ENCODE data around the gene GPR68.

The GPR68 gene

GRCh38 chr14:91242635-91243034, 1.9 kb downstream of the GPR68 start:
- Histone ChIP-seq H3K9me3 (ENCODE audit: control insufficient read depth in 2 of 2, low read length in 2 of 2) (no peaks in the 10 kb centered on the region), H3K9ac (ENCODE audit: low read depth in 1 of 2, low read length in 2 of 2) (peak overlapping the region in 1 of 2 donors; percentile 56), H3K36me3 (ENCODE audit: control insufficient read depth in 2 of 2, insufficient read depth in 2 of 2, low read length in 2 of 2) (no peaks in the 10 kb centered on the region), H3K4me1 (ENCODE audit: control insufficient read depth in 2 of 2, insufficient read depth in 2 of 2, low read length in 2 of 2) (peaks cover 7 to 9% of the 10 kb centered on the region in 2 donors), H3K27me3 (ENCODE audit: control insufficient read depth in 2 of 2, insufficient read depth in 2 of 2, low read length in 2 of 2) (no peaks in the 10 kb centered on the region), H3K4me3 (ENCODE audit: low read length in 2 of 2) (peak overlapping the region in 1 of 2 donors; percentile 63), H3K27ac (ENCODE audit: low read depth in 2 of 2, low read length in 2 of 2) (peak overlapping the region in 1 of 2 donors; percentile 56)

DNA sequence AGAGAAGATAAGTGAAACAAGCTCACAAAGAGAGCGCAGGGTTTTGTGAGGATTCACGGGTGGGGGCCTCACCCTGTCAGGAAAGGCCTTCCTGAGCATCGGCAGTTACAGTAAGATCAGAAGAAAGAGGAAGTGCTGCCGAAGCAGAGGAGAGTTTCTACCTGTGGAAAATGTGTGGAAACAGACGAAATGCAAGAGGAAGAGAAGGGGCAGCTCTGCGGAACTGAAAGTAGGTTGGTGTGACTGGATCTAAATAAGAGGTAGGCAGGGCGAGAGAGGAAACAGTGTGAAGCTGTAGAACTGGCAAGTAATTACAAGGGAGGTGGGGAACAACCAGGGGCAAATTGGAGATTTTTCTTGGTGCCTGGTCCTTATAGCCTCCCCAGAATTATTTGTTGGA, 2.6 kb downstream of the GPR68 start:
- peak overlapping the region; percentile 9 to 63 for H3K4me3 ChIP-seq (ENCODE audit: low read length in 2 of 2)
- no peaks in the 10 kb centered on the region for H3K27me3 ChIP-seq (ENCODE audit: control insufficient read depth in 2 of 2, insufficient read depth in 2 of 2, low read length in 2 of 2)
- H3K9ac ChIP-seq (ENCODE audit: low read depth in 1 of 2, low read length in 2 of 2) = peak overlapping the region; percentile 5 to 19
- no peaks in the 10 kb centered on the region for H3K36me3 ChIP-seq (ENCODE audit: control insufficient read depth in 2 of 2, insufficient read depth in 2 of 2, low read length in 2 of 2)
- H3K27ac ChIP-seq (ENCODE audit: low read depth in 2 of 2, low read length in 2 of 2) = peak overlapping the region in 1 of 2 donors; percentile 43
- peaks cover 7 to 9% of the 10 kb centered on the region in 2 donors for H3K4me1 ChIP-seq (ENCODE audit: control insufficient read depth in 2 of 2, insufficient read depth in 2 of 2, low read length in 2 of 2)
- no peaks in the 10 kb centered on the region for H3K9me3 ChIP-seq (ENCODE audit: control insufficient read depth in 2 of 2, low read length in 2 of 2)

- H3K9ac ChIP-seq (ENCODE audit: low read depth in 1 of 2, low read length in 2 of 2) = no peak overlapping the region
- no peaks in the 10 kb centered on the region for H3K36me3 ChIP-seq (ENCODE audit: control insufficient read depth in 2 of 2, insufficient read depth in 2 of 2, low read length in 2 of 2)
- no peaks in the 10 kb centered on the region for H3K27me3 ChIP-seq (ENCODE audit: control insufficient read depth in 2 of 2, insufficient read depth in 2 of 2, low read length in 2 of 2)
- H3K4me3 ChIP-seq (ENCODE audit: low read length in 2 of 2) = no peak overlapping the region
- H3K9me3 ChIP-seq (ENCODE audit: control insufficient read depth in 2 of 2, low read length in 2 of 2) = no peaks in the 10 kb centered on the region
- H3K4me1 ChIP-seq (ENCODE audit: control insufficient read depth in 2 of 2, insufficient read depth in 2 of 2, low read length in 2 of 2) = peaks cover 3 to 6% of the 10 kb centered on the region in 2 donors
- no peak overlapping the region for H3K27ac ChIP-seq (ENCODE audit: low read depth in 2 of 2, low read length in 2 of 2)
These were observed 5.8 kb downstream of the GPR68 start for GRCh38 chr14:91238661-91239060.

DNA sequence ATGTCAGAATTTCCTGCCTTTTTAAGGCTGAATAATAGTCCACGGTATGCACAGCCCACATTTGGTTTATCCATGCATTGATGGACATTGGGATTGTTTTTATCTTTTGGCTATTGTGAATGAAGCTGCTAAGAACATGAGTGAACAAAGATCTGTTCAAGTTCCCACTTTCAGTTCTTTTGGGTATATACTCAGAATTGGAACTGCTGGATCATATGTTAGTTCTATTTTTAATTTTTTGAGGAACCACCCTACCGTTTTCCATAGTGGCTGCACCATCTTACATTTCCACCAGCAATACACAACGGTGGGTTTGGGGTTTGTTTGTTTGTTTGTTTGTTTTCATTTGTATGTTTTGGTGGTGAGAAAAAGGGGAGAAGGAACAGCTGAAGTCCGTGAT, 6.4 kb downstream of the GPR68 start:
- Histone ChIP-seq H3K27me3 (ENCODE audit: control insufficient read depth in 2 of 2, insufficient read depth in 2 of 2, low read length in 2 of 2) (no peaks in the 10 kb centered on the region), H3K27ac (ENCODE audit: low read depth in 2 of 2, low read length in 2 of 2) (no peak overlapping the region), H3K4me1 (ENCODE audit: control insufficient read depth in 2 of 2, insufficient read depth in 2 of 2, low read length in 2 of 2) (peaks cover 0 to 5% of the 10 kb centered on the region in 2 donors), H3K9ac (ENCODE audit: low read depth in 1 of 2, low read length in 2 of 2) (no peak overlapping the region), H3K9me3 (ENCODE audit: control insufficient read depth in 2 of 2, low read length in 2 of 2) (no peaks in the 10 kb centered on the region), H3K4me3 (ENCODE audit: low read length in 2 of 2) (no peak overlapping the region), H3K36me3 (ENCODE audit: control insufficient read depth in 2 of 2, insufficient read depth in 2 of 2, low read length in 2 of 2) (no peaks in the 10 kb centered on the region)

GRCh38 chr14:91237219-91237618, 7.3 kb downstream of the GPR68 start:
- Histone ChIP-seq H3K27me3 (ENCODE audit: control insufficient read depth in 2 of 2, insufficient read depth in 2 of 2, low read length in 2 of 2) (no peaks in the 10 kb centered on the region), H3K9me3 (ENCODE audit: control insufficient read depth in 2 of 2, low read length in 2 of 2) (no peaks in the 10 kb centered on the region), H3K36me3 (ENCODE audit: control insufficient read depth in 2 of 2, insufficient read depth in 2 of 2, low read length in 2 of 2) (no peaks in the 10 kb centered on the region), H3K4me3 (ENCODE audit: low read length in 2 of 2) (no peak overlapping the region), H3K27ac (ENCODE audit: low read depth in 2 of 2, low read length in 2 of 2) (no peak overlapping the region), H3K4me1 (ENCODE audit: control insufficient read depth in 2 of 2, insufficient read depth in 2 of 2, low read length in 2 of 2) (peaks cover 2 to 3% of the 10 kb centered on the region in 2 donors), H3K9ac (ENCODE audit: low read depth in 1 of 2, low read length in 2 of 2) (no peak overlapping the region)

DNA sequence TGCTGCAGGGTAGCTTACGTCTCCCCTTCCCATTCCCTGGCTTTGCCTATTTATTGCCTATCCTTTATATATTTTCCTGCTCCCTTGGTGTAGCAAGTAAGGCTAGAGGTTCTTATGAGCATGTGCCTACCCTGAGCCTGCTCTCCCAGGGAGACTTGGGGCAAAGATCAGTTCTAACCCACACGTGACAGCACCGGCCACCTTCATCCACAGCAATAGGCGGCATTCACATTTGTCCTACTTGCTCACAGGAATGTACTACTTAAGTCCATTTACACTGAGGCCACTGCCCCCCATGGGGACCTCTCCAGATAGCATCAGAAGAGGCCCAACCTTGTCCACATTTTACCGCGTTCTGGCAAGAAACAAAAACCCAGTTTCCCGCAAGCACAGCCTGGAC, 8.7 kb downstream of the GPR68 start:
- no peaks in the 10 kb centered on the region for H3K9me3 ChIP-seq (ENCODE audit: control insufficient read depth in 2 of 2, low read length in 2 of 2)
- no peak overlapping the region for H3K4me3 ChIP-seq (ENCODE audit: low read length in 2 of 2)
- H3K9ac ChIP-seq (ENCODE audit: low read depth in 1 of 2, low read length in 2 of 2) = no peak overlapping the region
- H3K36me3 ChIP-seq (ENCODE audit: control insufficient read depth in 2 of 2, insufficient read depth in 2 of 2, low read length in 2 of 2) = no peaks in the 10 kb centered on the region
- H3K27ac ChIP-seq (ENCODE audit: low read depth in 2 of 2, low read length in 2 of 2) = no peak overlapping the region
- peaks cover 7% of the 10 kb centered on the region in 2 donors for H3K4me1 ChIP-seq (ENCODE audit: control insufficient read depth in 2 of 2, insufficient read depth in 2 of 2, low read length in 2 of 2)
- no peaks in the 10 kb centered on the region for H3K27me3 ChIP-seq (ENCODE audit: control insufficient read depth in 2 of 2, insufficient read depth in 2 of 2, low read length in 2 of 2)

DNA sequence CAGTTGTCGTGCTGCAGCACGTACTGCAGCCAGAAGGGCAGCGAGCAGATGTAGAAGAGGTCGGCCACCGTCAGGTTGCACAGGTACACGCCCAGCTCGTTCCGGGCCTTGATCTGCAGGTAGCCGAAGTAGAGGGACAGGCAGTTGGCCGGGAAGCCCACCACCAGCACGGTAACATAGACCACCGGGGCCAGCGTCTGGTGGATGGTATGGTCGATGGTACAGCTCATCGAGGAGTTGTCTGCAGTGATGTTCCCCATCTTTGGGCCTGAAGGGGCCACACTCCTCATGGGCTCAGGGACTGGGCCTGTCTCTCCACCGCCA, 9.8 kb downstream of the GPR68 start:
- H3K4me1 ChIP-seq (ENCODE audit: control insufficient read depth in 2 of 2, insufficient read depth in 2 of 2, low read length in 2 of 2) = peaks cover 13% of the 10 kb centered on the region in 2 donors

GRCh38 chr14:91233936-91234790, 10.3 kb downstream of the GPR68 start:
- no peaks in the 10 kb centered on the region for H3K9me3 ChIP-seq (ENCODE audit: control insufficient read depth in 2 of 2, low read length in 2 of 2)
- H3K4me3 ChIP-seq (ENCODE audit: low read length in 2 of 2) = no peak overlapping the region
- no peaks in the 10 kb centered on the region for H3K36me3 ChIP-seq (ENCODE audit: control insufficient read depth in 2 of 2, insufficient read depth in 2 of 2, low read length in 2 of 2)
- H3K27me3 ChIP-seq (ENCODE audit: control insufficient read depth in 2 of 2, insufficient read depth in 2 of 2, low read length in 2 of 2) = no peaks in the 10 kb centered on the region
- no peak overlapping the region for H3K9ac ChIP-seq (ENCODE audit: low read depth in 1 of 2, low read length in 2 of 2)
- H3K27ac ChIP-seq (ENCODE audit: low read depth in 2 of 2, low read length in 2 of 2) = no peak overlapping the region
- peaks cover 13% of the 10 kb centered on the region in 2 donors for H3K4me1 ChIP-seq (ENCODE audit: control insufficient read depth in 2 of 2, insufficient read depth in 2 of 2, low read length in 2 of 2)

More for the DNA sequence above, 9.8 kb downstream of the GPR68 start:
- H3K9me3 ChIP-seq (ENCODE audit: control insufficient read depth in 2 of 2, low read length in 2 of 2) = no peaks in the 10 kb centered on the region
- H3K27me3 ChIP-seq (ENCODE audit: control insufficient read depth in 2 of 2, insufficient read depth in 2 of 2, low read length in 2 of 2) = no peaks in the 10 kb centered on the region
- no peak overlapping the region for H3K27ac ChIP-seq (ENCODE audit: low read depth in 2 of 2, low read length in 2 of 2)
- no peak overlapping the region for H3K9ac ChIP-seq (ENCODE audit: low read depth in 1 of 2, low read length in 2 of 2)
- no peaks in the 10 kb centered on the region for H3K36me3 ChIP-seq (ENCODE audit: control insufficient read depth in 2 of 2, insufficient read depth in 2 of 2, low read length in 2 of 2)
- H3K4me3 ChIP-seq (ENCODE audit: low read length in 2 of 2) = no peak overlapping the region

DNA sequence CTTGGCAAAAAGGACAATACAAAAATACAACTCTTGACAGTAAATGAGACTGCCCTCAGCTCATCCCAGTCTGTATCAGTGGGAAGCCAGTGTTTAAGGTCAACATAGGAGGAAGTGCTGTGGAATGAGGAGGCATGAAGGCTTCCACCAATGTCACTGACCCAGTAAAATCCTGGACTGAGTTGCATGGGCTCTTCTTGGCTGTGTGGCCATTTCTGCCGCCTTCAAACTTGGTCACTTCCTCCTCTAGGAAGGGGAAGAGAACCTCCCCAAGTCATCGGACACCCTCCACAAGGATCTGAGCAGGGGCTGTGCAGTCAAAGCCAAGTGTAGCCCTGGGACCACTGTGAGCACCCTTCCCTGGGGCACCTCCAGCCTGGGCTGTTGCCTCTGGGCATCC, 11.9 kb downstream of the GPR68 start:
- H3K36me3 ChIP-seq (ENCODE audit: control insufficient read depth in 2 of 2, insufficient read depth in 2 of 2, low read length in 2 of 2) = no peaks in the 10 kb centered on the region
- H3K4me3 ChIP-seq (ENCODE audit: low read length in 2 of 2) = no peak overlapping the region
- H3K4me1 ChIP-seq (ENCODE audit: control insufficient read depth in 2 of 2, insufficient read depth in 2 of 2, low read length in 2 of 2) = peaks cover 13% of the 10 kb centered on the region in 2 donors
- H3K9ac ChIP-seq (ENCODE audit: low read depth in 1 of 2, low read length in 2 of 2) = no peak overlapping the region
- no peaks in the 10 kb centered on the region for H3K9me3 ChIP-seq (ENCODE audit: control insufficient read depth in 2 of 2, low read length in 2 of 2)
- H3K27me3 ChIP-seq (ENCODE audit: control insufficient read depth in 2 of 2, insufficient read depth in 2 of 2, low read length in 2 of 2) = no peaks in the 10 kb centered on the region
- peak overlapping the region in 1 of 2 donors; percentile 72 for H3K27ac ChIP-seq (ENCODE audit: low read depth in 2 of 2, low read length in 2 of 2)

DNA sequence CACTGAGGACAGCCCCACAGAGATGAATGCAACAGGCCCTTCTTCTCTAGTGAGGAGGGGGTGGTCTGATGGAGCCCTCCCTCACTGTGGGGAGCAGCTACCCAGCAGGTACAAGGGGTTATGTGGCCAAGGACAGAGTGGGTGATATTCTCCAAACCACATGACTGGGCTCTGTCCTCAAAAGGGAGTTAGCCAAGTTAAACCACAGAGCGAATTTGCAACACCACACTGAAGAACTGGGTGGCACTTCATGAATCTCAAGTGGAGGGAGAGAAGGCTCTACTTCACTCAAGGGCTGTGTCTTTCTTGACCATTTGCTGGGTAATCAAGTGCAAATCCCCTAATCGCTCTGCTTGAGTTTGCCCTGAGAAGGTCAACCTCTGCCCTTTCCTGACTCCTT, 12.5 kb downstream of the GPR68 start:
- Histone ChIP-seq H3K36me3 (ENCODE audit: control insufficient read depth in 2 of 2, insufficient read depth in 2 of 2, low read length in 2 of 2) (peaks cover 0 to 5% of the 10 kb centered on the region in 2 donors), H3K4me3 (ENCODE audit: low read length in 2 of 2) (no peak overlapping the region), H3K27ac (ENCODE audit: low read depth in 2 of 2, low read length in 2 of 2) (peak overlapping the region; percentile 40 to 72), H3K9ac (ENCODE audit: low read depth in 1 of 2, low read length in 2 of 2) (no peak overlapping the region), H3K4me1 (ENCODE audit: control insufficient read depth in 2 of 2, insufficient read depth in 2 of 2, low read length in 2 of 2) (peaks cover 13% of the 10 kb centered on the region in 2 donors), H3K27me3 (ENCODE audit: control insufficient read depth in 2 of 2, insufficient read depth in 2 of 2, low read length in 2 of 2) (no peaks in the 10 kb centered on the region), H3K9me3 (ENCODE audit: control insufficient read depth in 2 of 2, low read length in 2 of 2) (no peaks in the 10 kb centered on the region)
